IPS DF 4.7 (cell line): ENCODE results near the gene BDH1.

Experiments used
- DNase-seq: peaks from one replicate; pipeline ENCODE4 v3.0.0-alpha.2; 2013; ENCODE audit warnings: low spot score; ENCODE audit errors: extremely low read depth

The BDH1 gene

GRCh38 chr3:197549261-197549885 is 6.4 kb downstream of the BDH1 start:
- DNase-seq = no peak

DNA sequence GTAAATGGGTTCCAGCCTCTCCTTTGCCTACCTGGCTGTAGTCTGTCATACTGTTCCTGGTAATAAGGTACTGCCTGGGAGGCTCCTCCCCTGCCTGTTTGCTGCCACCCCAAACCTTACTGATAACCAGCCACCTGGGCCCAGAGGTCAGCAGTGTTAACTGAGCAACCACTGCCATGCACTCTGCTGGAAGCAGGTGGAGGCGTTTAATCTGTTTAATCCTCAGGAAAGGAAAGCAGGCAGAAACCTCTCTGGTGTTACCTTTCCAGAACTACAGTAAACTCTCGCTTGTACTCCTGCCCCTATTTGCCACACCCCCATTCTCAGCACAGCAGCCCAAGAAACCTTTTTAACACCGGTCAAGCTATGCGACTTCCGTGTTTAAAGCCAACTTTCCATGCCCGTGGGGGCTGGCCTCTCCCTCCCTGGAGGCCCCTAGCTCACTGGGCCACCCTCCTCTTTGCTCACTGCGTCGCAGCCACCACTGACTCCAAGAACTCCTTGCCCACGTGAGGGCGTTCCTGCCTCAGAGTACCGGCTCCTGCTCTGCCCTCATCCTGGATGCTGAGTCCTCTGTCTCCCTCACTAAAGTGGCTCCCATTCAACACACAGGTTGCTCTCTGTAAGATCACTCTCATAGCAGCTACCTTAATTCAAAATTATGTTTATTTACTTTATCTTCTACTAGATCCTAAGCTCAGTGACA is 8.3 kb downstream of the BDH1 start:
- no peak for DNase-seq

DNA sequence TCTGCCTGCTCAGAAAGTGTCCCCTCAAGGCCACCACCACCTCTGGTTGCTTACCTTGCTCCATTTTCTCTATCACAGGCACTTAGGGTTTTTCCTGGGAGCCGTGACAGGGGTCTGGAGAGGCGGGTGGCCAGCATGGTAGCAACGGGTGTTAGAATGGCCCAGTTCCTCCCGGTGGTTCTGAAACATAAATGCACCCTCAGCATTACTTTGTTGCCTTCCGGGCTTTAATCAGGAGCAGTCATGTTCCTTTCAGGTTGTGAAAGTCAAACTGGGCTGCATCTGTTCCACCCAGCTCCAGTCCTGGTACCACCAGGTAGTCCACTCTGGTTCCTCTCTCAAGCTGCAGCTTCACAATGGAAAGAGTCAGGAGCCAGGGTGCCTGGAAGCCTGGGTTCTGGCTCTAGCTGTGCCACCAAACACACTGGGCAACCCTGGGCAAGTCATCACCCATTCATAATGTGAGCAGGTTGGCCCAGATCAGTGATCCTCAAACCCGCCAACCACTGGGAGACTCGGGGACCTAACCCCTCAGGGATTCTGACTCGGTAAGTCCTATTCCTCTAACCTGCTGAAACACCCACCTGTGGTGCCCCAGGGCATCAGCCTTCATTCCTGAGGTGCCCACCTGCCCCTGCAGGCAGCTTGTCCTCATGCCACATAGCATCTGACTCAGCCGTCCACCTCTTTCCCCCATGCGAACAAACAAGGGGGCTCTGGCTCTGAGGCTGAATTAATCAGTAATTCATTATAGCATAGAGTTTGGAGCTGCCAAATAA is 9.3 kb downstream of the BDH1 start:
- DNase-seq = no peak

DNA sequence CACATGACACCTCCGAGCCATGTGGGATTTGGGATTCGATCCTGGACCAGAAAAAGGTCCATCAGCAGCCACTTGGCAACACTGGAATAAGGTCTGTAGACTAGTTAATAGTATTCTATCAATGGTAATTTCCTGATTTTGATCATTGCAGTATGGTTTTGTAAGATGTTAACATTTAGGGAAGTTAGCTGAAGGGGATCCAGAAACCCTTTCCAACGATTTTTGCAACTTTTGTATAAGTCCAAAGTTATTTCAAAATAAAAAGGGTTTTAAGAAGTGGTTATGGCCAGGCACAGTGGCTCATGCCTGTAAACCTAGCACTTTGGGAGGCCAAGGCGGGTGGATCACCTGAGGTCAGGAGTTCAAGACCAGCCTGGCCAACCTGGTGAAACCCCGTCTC is 10.2 kb downstream of the BDH1 start:
- no peak for DNase-seq

DNA sequence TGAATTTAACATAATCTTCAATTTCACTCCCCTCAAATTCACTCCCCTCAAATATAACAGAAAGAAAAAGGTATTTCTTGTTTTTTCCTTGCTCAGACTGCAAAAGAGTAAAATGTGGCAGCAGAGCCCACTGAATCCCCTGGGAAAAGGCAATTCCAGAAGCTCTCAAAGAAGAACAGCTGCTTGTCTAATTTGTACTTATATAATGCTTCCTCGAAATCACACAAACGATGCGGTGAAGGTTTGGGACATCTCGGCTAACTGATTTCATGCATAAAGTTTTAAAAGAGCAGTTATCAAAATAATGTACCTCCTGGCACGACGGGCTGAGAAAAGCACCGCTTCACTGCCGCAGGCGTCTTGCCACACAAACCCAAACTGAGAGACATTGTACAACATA is 10.7 kb downstream of the BDH1 start:
- DNase-seq = no peak

- DNase-seq = no peak
Measured at GRCh38 chr3:197542741-197543454, 12.9 kb downstream of the BDH1 start.

- DNase-seq = peak; percentile 84
Measured at GRCh38 chr3:197541756-197542539, 13.8 kb downstream of the BDH1 start.

DNA sequence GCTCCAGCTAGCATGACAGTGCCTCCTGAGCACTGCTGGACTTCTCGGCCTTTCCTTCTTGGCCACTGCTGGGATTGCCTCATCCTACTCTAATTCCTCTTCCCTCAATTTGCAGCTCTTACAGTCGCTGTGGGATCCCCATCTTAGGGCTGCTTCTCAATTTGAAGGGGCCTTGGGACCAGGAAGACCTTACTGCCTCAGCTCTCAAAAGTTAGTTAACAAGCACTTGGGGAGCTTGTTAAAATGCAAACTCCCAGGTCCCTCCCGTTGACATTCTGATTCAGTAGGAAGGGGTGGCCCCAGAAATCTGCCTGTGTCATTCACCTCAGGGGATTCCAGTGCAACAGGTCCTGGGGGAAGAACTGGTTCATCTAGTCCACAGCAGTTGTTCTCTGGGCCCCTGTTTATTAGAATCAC is 14.8 kb downstream of the BDH1 start:
- no peak for DNase-seq

DNA sequence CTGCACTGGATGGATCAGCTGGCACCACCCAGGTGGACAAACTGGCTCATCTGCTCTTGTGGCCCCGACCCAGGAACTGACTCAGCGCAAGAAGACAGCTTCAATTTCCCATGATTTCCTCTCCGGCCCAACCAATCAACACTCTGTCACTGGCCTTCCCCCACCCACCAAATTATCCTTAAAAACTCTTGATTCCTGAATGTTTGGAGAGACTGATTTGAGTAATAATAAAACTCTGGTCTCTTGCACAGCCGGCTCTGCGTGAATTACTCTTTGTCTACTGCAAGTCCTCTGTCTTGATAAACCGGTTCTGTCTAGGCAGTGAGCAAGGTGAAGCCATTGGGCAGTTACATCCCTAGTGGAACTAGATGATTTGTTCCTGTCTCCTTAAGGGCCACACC is 16.1 kb downstream of the BDH1 start:
- no peak for DNase-seq

DNA sequence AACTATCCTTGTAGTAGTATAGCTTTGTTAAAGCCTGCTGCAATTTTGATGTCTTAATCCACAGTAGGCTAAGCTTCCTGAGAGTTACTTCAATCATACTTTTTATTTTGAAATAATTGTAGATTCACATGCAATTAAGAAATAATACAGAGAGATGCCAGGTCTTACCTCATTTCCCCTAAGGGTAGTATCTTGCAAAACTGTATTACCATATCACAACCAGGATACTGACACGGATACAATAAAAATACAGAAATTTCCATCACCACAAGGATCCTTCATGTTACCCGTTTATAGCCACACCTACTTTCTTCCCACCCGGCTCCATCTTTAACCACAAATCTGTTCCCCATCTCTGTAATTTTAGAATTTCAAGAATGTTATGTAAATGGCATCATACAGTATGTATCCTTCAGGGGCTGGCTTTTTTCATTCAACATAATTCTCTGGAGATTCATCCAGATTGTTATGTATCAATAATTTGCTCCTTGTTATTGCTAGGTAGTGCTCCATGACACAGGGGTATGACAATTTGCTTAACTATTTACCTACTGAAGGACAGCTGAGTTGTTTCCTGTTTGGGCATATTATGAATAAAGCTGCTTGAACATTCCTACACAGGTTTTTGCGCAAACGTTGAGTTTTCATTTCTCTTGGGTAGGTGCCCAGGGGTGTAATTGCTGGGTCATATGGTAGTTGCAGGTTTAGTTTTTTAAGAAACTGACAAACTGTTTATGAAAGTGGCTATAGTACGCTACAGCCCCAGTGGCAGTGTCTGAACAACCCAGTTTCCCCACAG is 21.6 kb downstream of the BDH1 start:
- DNase-seq = no peak

GRCh38 chr3:197533396-197533795 is 22.4 kb downstream of the BDH1 start:
- no peak for DNase-seq

GRCh38 chr3:197532388-197532787 is 23.4 kb downstream of the BDH1 start:
- DNase-seq = no peak

DNA sequence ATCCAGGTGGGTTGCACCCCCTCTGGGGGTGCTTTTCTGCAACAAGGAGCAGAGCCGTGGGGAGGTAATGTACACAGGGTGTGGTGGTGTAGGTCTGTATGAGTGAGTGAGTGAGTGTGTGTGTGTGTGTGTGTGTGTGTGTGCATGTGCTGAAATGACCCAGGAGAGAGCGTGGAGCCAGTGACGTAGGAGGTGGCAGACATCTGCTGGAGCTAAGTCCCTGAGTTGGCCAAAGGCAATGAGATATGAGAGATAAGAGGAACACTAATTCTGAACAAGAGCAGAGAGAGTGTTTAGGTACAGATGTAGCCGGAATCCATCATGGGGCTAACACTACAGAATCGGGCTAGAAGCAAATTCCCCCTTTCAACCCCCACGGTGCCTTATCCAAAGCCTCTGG is 27.6 kb downstream of the BDH1 start:
- no peak for DNase-seq

DNA sequence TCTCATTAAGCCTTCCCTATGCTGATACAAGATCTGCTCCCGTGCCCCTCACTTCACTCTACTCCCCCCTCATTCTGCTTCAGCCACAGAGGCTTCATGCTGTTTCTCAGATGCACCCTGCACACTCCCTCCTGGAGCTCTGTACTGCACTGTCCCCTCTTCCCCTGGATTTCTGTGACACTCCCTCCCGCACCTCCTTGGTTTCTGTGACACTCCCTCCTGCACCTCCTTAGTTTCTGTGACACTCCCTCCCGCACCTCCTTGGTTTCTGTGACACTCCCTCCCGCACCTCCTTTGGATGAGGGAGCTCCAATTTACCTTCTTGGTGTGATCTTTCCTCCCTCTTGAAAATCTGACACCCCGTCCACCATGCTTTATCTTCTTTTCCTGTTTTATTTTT is 28.2 kb downstream of the BDH1 start:
- DNase-seq = no peak

GRCh38 chr3:197525706-197526105 is 30.1 kb downstream of the BDH1 start:
- no peak for DNase-seq

DNA sequence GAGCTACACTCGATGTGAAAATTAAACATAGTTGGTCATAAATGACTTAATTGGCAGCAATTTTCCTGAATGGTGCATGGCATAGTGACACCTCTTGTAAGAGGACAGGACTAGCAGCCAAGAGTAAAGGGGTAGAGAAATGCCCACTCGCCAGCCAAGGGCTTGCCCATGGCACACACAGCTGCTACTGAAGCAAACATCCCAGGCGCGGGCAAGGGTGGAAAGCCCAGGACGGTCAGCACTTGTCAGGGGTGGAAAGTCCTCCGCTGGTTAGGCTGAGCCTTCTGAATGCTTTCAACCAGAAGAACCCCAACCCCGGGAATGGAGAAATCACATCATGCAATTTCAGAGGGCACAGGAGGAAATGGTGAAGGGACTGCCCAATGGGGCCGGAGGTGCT is 31.6 kb downstream of the BDH1 start:
- DNase-seq = no peak

- no peak for DNase-seq
Measured at GRCh38 chr3:197523526-197523925, 32.2 kb downstream of the BDH1 start.

GRCh38 chr3:197522881-197523441 is 32.8 kb downstream of the BDH1 start:
- DNase-seq = no peak

GRCh38 chr3:197522183-197522715 is 33.5 kb downstream of the BDH1 start:
- DNase-seq = no peak
